Rectal smooth muscle tissue (tissue), 1 donor: ENCODE measurements around the gene TRMT10A.

ENCODE experiments used
- H3K27ac ChIP-seq: one replicate; pipeline ENCODE4 v1.7.0; 2013; ENCODE audit warnings: low read depth, low read length, inconsistent platforms
- H3K27me3 ChIP-seq: one replicate; pipeline ENCODE4 v1.7.0; 2013; ENCODE audit warnings: low read length; ENCODE audit not compliant: control insufficient read depth, insufficient read depth
- H3K36me3 ChIP-seq: one replicate; pipeline ENCODE4 v1.7.0; 2013; ENCODE audit warnings: low read length; ENCODE audit not compliant: control insufficient read depth, insufficient read depth
- H3K4me1 ChIP-seq: one replicate; pipeline ENCODE4 v1.7.0; 2013; ENCODE audit warnings: low read length; ENCODE audit not compliant: control insufficient read depth, insufficient read depth
- H3K4me3 ChIP-seq: one replicate; pipeline ENCODE4 v1.7.0; 2013; ENCODE audit warnings: low read length
- H3K9ac ChIP-seq: one replicate; pipeline ENCODE4 v1.7.0; 2013; ENCODE audit warnings: low read length

The TRMT10A gene, protein sequence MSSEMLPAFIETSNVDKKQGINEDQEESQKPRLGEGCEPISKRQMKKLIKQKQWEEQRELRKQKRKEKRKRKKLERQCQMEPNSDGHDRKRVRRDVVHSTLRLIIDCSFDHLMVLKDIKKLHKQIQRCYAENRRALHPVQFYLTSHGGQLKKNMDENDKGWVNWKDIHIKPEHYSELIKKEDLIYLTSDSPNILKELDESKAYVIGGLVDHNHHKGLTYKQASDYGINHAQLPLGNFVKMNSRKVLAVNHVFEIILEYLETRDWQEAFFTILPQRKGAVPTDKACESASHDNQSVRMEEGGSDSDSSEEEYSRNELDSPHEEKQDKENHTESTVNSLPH

GRCh38 chr4:99563310-99564186 lies at the start of gene TRMT10A:
Gene TRMT10A (minus strand): TSS chr4:99564039. CDS start chr4:99559338, 4,701 bp downstream.
- H3K36me3 ChIP-seq, result no peaks in the 10 kb centered on the region
- no peaks in the 10 kb centered on the region for H3K27me3 ChIP-seq
- H3K9ac ChIP-seq, result peak within 1 kb of the TSS; percentile 76
- peak within 1 kb of the TSS; percentile 97 for H3K27ac ChIP-seq
- peak within 1 kb of the TSS; percentile 81 for H3K4me3 ChIP-seq
- no peaks in the 10 kb centered on the region for H3K4me1 ChIP-seq

- Histone ChIP-seq H3K4me3 (no peak overlapping the region), H3K4me1 (peaks cover 3% of the 10 kb centered on the region), H3K36me3 (no peaks in the 10 kb centered on the region), H3K27me3 (no peaks in the 10 kb centered on the region), H3K27ac (no peak overlapping the region), H3K9ac (no peak overlapping the region)
Measured at GRCh38 chr4:99612704-99613103, 48.9 kb upstream of the TRMT10A start.

DNA sequence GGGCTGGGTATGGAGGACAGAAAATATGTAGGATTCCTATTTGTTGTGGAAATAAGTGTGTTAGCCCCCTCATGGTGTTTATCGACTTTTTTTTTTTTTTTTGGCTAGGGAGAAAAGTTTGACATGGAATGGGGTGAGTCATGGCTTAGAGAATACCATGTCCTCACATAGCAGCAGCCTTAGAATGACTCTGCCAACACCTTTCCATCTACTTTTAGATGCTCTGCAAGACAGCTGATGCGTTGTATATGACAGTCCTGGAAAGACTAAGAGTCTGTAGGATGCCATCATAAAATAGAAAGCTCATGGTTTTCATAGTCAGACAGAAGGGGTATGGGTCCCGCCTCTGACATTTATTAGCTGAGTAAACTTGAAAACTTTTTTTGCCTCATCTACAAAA lies 48.4 kb upstream of the TRMT10A start:
- no peak overlapping the region for H3K9ac ChIP-seq
- H3K4me1 ChIP-seq, result peaks cover 3% of the 10 kb centered on the region
- no peaks in the 10 kb centered on the region for H3K36me3 ChIP-seq
- H3K27me3 ChIP-seq, result no peaks in the 10 kb centered on the region
- no peak overlapping the region for H3K4me3 ChIP-seq
- no peak overlapping the region for H3K27ac ChIP-seq

DNA sequence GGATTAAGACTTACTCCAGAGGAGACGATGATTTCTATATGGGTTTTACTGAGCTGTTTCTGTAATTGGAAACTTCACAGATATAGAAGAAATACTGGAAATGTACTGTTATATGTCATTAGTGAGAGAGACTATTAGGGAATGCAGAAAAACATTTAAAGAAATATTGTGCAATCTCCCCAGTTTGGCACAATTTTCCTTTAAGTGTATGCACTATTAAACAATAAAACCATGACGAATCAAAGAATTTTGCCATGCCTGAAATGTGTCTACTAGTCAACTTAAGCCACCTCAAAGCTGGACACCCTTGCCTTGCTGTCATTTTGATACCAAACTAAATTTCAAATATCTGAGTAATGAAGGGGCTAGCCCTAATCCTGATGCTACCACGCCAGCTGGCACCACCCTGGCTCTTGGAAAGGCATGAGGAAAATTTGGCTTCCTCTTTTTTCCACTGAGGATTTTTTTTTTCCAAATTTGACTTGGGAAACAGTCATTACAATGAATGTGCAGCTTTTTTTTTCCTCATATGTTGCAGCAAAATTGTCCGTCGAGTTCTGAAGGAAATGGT lies 46.9 kb upstream of the TRMT10A start:
- no peak overlapping the region for H3K4me3 ChIP-seq
- H3K4me1 ChIP-seq, result peaks cover 3% of the 10 kb centered on the region
- no peaks in the 10 kb centered on the region for H3K27me3 ChIP-seq
- no peak overlapping the region for H3K9ac ChIP-seq
- no peak overlapping the region for H3K27ac ChIP-seq
- no peaks in the 10 kb centered on the region for H3K36me3 ChIP-seq

GRCh38 chr4:99608417-99608816 lies 44.6 kb upstream of the TRMT10A start:
- Histone ChIP-seq H3K36me3 (no peaks in the 10 kb centered on the region), H3K4me1 (peaks cover 3% of the 10 kb centered on the region), H3K27ac (no peak overlapping the region), H3K4me3 (no peak overlapping the region), H3K27me3 (no peaks in the 10 kb centered on the region), H3K9ac (no peak overlapping the region)

GRCh38 chr4:99606716-99607115 lies 42.9 kb upstream of the TRMT10A start:
- Histone ChIP-seq H3K27ac (no peak overlapping the region), H3K4me3 (no peak overlapping the region), H3K9ac (no peak overlapping the region), H3K27me3 (no peaks in the 10 kb centered on the region), H3K36me3 (no peaks in the 10 kb centered on the region), H3K4me1 (no peaks in the 10 kb centered on the region)

- Histone ChIP-seq H3K4me1 (no peaks in the 10 kb centered on the region), H3K27me3 (no peaks in the 10 kb centered on the region), H3K36me3 (no peaks in the 10 kb centered on the region), H3K27ac (no peak overlapping the region), H3K9ac (no peak overlapping the region), H3K4me3 (no peak overlapping the region)
Measured at GRCh38 chr4:99594818-99595217, 31.0 kb upstream of the TRMT10A start.

GRCh38 chr4:99593781-99594641 lies 30.2 kb upstream of the TRMT10A start:
- Histone ChIP-seq H3K9ac (no peak overlapping the region), H3K36me3 (no peaks in the 10 kb centered on the region), H3K27me3 (no peaks in the 10 kb centered on the region), H3K4me1 (no peaks in the 10 kb centered on the region), H3K27ac (no peak overlapping the region), H3K4me3 (no peak overlapping the region)

- Histone ChIP-seq H3K27ac (no peak overlapping the region), H3K36me3 (no peaks in the 10 kb centered on the region), H3K9ac (no peak overlapping the region), H3K4me3 (no peak overlapping the region), H3K27me3 (no peaks in the 10 kb centered on the region), H3K4me1 (no peaks in the 10 kb centered on the region)
Measured at GRCh38 chr4:99591757-99592156, 27.9 kb upstream of the TRMT10A start.

DNA sequence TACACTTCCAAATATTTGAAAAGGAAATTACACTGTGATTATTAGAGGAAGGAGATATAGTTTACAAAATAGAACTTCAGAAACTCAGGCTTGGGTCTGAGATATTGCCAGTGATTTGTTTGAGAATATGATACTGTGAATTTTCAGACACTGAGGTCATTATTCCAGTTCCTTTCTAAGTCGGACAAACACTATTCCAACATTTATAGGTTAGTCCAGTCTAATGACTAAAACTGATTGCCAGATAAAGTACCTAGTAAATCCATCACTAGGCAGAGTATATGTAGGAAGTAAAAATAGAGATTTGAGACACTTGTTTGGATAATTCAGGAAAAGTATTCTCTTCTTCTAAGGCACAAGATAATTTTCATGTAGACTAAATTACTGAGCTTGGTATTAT lies 24.0 kb upstream of the TRMT10A start:
- no peaks in the 10 kb centered on the region for H3K36me3 ChIP-seq
- H3K27me3 ChIP-seq, result no peaks in the 10 kb centered on the region
- no peaks in the 10 kb centered on the region for H3K4me1 ChIP-seq
- no peak overlapping the region for H3K9ac ChIP-seq
- no peak overlapping the region for H3K27ac ChIP-seq
- H3K4me3 ChIP-seq, result no peak overlapping the region

DNA sequence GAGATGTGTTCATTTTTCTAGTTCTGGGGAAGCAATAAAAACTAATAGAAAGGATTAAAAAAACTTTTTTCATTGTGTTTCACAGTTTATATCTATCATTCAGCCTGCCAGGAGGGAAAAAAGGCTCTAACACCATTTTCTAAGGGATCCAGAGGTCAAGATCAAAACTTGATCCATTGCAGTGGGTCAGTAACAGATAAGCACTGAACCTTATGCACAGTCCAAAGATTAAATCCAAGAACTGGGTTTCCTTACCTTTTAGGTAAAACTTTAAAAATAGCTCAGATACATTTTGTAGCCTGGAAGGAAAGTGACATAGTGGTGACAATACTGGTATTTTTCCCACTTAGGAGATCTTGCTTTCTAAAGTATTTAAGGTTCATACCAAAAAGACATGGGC lies 23.5 kb upstream of the TRMT10A start:
- Histone ChIP-seq H3K9ac (no peak overlapping the region), H3K4me1 (no peaks in the 10 kb centered on the region), H3K27me3 (no peaks in the 10 kb centered on the region), H3K4me3 (no peak overlapping the region), H3K36me3 (no peaks in the 10 kb centered on the region), H3K27ac (no peak overlapping the region)

DNA sequence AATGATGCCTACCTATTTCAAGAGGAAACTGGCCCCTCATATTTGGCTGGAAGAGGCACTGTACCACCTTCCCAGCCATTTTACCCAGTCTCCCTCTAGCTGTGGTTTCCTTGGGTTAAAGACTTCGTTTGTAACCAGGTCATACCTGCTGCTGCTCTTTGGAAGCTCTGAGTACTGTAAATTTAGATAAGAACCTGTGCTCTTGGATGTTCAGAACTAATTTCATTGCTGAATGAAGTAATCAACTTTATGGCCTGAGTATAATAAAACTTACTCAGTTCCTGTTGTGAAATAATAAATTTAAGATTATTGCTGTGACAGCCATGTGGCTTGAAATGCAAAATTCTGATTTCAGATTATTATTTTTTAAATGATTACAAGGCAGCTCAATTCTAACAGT lies 23.0 kb upstream of the TRMT10A start:
- no peak overlapping the region for H3K27ac ChIP-seq
- no peaks in the 10 kb centered on the region for H3K36me3 ChIP-seq
- no peak overlapping the region for H3K4me3 ChIP-seq
- no peak overlapping the region for H3K9ac ChIP-seq
- no peaks in the 10 kb centered on the region for H3K4me1 ChIP-seq
- H3K27me3 ChIP-seq, result no peaks in the 10 kb centered on the region
